Lung (tissue), 12 donors: ENCODE measurements around the gene MAGI2. TPM values are rescaled to one million over a fixed set of nuclear protein-coding genes. Genes with fewer than 3 reads are reported as not detected.

ENCODE experiments used
- ATAC-seq: fragments of 200-7000 bp; cut with Tn5 transposase; one replicate; pipeline ENCODE4 v1.9.1; 2020; ENCODE audit warnings: moderate number of reproducible peaks; ENCODE audit not compliant: insufficient read depth, low FRiP score
- DNase-seq, 3 donors: peaks; one replicate each; pipeline ENCODE4 v3.0.0-alpha.2; 2013 to 2017
- H3K27ac ChIP-seq, 2 donors: one replicate each; pipeline ENCODE4 v1.5.1; 2013; ENCODE audit warnings: mild to moderate bottlenecking in 2 of 2, moderate library complexity in 2 of 2, control low read depth in 1 of 2, inconsistent platforms in 1 of 2, low read depth in 1 of 2, low read length in 1 of 2
- H3K27me3 ChIP-seq, 3 donors: one replicate each; pipeline ENCODE4 v1.5.1; 2013; ENCODE audit warnings: low read length in 2 of 3; ENCODE audit not compliant: control insufficient read depth in 3 of 3, insufficient read depth in 3 of 3
- H3K36me3 ChIP-seq, 4 donors: one replicate each; pipeline ENCODE4 v1.5.1; 2013; ENCODE audit warnings: low read length in 4 of 4, mild to moderate bottlenecking in 1 of 4, moderate library complexity in 1 of 4; ENCODE audit not compliant: control insufficient read depth in 4 of 4, insufficient read depth in 4 of 4
- H3K4me1 ChIP-seq, 5 donors: one replicate each; pipeline ENCODE4 v1.5.1; 2013; ENCODE audit warnings: low read length in 5 of 5, mild to moderate bottlenecking in 2 of 5, moderate library complexity in 1 of 5; ENCODE audit not compliant: control insufficient read depth in 5 of 5, insufficient read depth in 5 of 5
- H3K4me3 ChIP-seq: one replicate; pipeline ENCODE4 v1.5.1; 2013; ENCODE audit warnings: mild to moderate bottlenecking, control low read depth, moderate library complexity
- H3K9ac ChIP-seq, 2 donors: one replicate each; pipeline ENCODE4 v1.5.1; 2013; ENCODE audit warnings: low read length in 2 of 2, control low read depth in 1 of 2; ENCODE audit not compliant: insufficient read depth in 1 of 2
- H3K9me3 ChIP-seq, 4 donors: one replicate each; pipeline ENCODE4 v1.5.1; 2013; ENCODE audit warnings: low read length in 3 of 4, mild to moderate bottlenecking in 1 of 4, moderate library complexity in 1 of 4; ENCODE audit not compliant: control insufficient read depth in 4 of 4, insufficient read depth in 3 of 4
- WGBS, 2 donors: extraction: QIAGEN DNeasy Blood & Tissue Kit; methylation state at CpG; one replicate each; pipeline ENCODE4 v1.1.7; 2013; 5-methylcytosine and 5-hydroxymethylcytosine counted together
- polyA plus RNA-seq, 2 donors: library from polyadenylated mRNA; stranded (reverse); fragments of 200-250 nt; gene quantifications; one replicate each; pipeline ENCODE4 v1.2.1, GENCODE V29; 2013
- total RNA-seq, 2 donors: library from RNA; depleted of rRNA in 1 of 2; stranded (reverse); fragments of >200 nt in 1 of 2; gene quantifications; one replicate each; pipeline ENCODE4 v1.2.1, GENCODE V29; 2014 to 2021
- TF ChIP-seq, protein P1 (sequence below): IDR thresholded peaks from 2 replicates; pipeline ENCODE4 v1.5.1; 2012; ENCODE audit warnings: mild to moderate bottlenecking; ENCODE audit errors: control extremely low read depth, extremely low read depth
- donor health status: control.
- donor health status: control.
- donor health status: Bipolar disorder and iron deficiency.
- donor health status: healthy.
- donor health status: DM: yes; HTN: yes; CAD: no.

Gene MAGI2
- total and polyA plus RNA-seq, 4 donors = 0.94 to 18.0 (median 5.3) TPM

DNA sequence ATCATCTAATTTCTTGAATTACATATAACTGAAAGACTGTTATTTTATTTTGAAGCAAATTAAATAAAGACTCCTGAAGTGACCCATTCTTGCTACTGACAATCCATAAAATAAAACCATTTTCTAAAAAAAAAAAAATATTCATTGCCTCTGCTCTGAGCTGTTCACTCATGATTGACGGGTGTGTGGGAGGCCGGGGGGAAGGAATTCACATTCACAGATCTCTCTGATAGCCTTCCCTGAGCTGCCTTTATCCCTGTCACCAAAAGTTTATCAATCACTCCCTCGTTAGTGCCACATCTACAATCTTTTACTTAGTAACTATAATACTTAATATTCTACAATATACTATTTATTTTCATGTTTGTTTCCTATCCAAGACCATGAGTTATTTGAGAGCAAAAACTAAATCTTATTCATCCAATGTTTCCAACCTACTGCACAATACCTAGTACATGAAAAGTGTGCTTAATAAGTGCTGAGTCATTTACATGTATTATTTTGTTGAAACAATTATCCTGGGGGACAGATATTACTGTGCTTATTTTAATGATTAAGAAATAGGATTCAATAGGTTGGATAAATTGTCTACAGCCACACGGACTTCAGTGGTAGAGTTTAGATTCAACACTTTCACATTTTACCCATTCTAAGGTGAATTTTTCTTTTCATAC is 1036.2 kb downstream of the MAGI2 start:
- TF ChIP-seq, protein P1, sequence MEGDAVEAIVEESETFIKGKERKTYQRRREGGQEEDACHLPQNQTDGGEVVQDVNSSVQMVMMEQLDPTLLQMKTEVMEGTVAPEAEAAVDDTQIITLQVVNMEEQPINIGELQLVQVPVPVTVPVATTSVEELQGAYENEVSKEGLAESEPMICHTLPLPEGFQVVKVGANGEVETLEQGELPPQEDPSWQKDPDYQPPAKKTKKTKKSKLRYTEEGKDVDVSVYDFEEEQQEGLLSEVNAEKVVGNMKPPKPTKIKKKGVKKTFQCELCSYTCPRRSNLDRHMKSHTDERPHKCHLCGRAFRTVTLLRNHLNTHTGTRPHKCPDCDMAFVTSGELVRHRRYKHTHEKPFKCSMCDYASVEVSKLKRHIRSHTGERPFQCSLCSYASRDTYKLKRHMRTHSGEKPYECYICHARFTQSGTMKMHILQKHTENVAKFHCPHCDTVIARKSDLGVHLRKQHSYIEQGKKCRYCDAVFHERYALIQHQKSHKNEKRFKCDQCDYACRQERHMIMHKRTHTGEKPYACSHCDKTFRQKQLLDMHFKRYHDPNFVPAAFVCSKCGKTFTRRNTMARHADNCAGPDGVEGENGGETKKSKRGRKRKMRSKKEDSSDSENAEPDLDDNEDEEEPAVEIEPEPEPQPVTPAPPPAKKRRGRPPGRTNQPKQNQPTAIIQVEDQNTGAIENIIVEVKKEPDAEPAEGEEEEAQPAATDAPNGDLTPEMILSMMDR = no peak
- ATAC-seq = no peak
- 85 to 88% methylated on average over 4 of the region's 4 CpGs for WGBS, 2 donors

DNA sequence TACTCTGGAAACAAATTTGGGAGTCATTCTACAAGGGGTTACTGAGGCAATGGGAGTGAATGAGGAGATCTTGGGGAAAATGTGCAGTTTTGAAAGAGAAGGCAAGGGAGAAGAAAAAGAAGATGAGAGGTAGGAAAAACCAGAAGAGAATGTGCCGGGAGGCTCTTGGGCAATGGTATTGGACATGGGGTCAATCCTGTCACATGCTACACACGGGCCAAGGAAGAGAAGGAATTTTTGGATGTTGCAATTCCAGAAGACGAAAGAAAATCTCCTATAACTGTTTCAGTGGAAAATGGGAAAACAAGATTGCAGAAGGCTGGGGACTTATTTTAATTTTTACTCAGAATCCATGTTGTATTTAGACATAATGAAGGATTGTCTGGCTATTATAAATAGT is 1039.9 kb downstream of the MAGI2 start:
- Histone ChIP-seq H3K4me3 (no peak overlapping the region), H3K27ac (no peak overlapping the region), H3K4me1 (peaks cover 0 to 4% (median 0%) of the 10 kb centered on the region in 5 donors), H3K9ac (no peak overlapping the region), H3K9me3 (peaks cover 0 to 4% (median 0%) of the 10 kb centered on the region in 4 donors), H3K36me3 (no peaks in the 10 kb centered on the region), H3K27me3 (peaks cover 0 to 8% (median 0%) of the 10 kb centered on the region in 3 donors)
- 82 to 90% methylated on average over 3 of the region's 3 CpGs for WGBS, 2 donors
- no peak for ATAC-seq
- TF ChIP-seq, protein P1 = no peak
- no peak for DNase-seq

More for the DNA sequence above, 1036.2 kb downstream of the MAGI2 start:
- H3K4me1 ChIP-seq = peaks cover 0 to 4% (median 0%) of the 10 kb centered on the region in 5 donors
- H3K9me3 ChIP-seq = peaks cover 0 to 4% (median 0%) of the 10 kb centered on the region in 4 donors
- H3K36me3 ChIP-seq = no peaks in the 10 kb centered on the region
- no peak overlapping the region for H3K27ac ChIP-seq
- DNase-seq = no peak
- H3K9ac ChIP-seq = no peak overlapping the region
- H3K4me3 ChIP-seq = no peak overlapping the region
- H3K27me3 ChIP-seq = peaks cover 0 to 4% (median 0%) of the 10 kb centered on the region in 3 donors

DNA sequence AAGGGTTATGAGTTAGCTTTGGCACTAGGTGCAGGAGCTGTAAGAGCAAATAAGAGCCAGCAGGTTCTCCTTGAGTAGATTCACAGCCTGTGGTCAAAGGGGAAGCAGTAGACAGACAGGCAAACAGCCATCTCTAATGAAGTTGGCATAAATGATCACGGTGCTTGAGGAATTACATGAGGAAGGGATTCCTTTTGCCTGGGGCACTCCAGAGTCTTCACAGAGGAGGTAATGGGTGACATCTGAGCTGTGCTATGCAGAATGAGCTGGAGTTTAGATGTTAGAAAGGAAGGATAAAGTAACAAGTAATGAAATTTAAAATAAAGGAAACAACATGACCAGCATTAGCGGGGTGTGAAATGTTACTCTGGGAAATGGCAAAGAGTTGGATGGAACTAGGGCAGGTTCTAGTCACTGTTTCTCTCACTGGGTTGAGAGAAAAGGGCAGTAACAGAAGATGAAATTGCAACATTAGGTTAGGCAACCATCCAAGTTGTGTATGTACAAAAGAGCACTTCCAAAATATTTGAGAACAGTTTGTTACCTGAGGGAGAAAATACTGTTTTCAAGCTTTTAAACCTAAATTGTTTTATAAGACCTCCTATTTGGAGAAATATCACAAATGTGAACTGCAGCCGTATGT is 1041.1 kb downstream of the MAGI2 start:
- Histone ChIP-seq H3K4me3 (no peak overlapping the region), H3K9ac (no peak overlapping the region), H3K4me1 (peaks cover 0 to 4% (median 0%) of the 10 kb centered on the region in 5 donors), H3K36me3 (no peaks in the 10 kb centered on the region), H3K27me3 (peaks cover 0 to 8% (median 0%) of the 10 kb centered on the region in 3 donors), H3K27ac (no peak overlapping the region), H3K9me3 (peaks cover 0 to 4% (median 0%) of the 10 kb centered on the region in 4 donors)
- TF ChIP-seq, protein P1 = no peak
- 76 to 88% methylated on average over 3 of the region's 3 CpGs for WGBS, 2 donors
- ATAC-seq (no peak), DNase-seq (peak in 1 of 3 donors; percentile 10)
